HepG2 (cell line): Measurements from ENCODE around the gene GSTA5. TPM values are rescaled to one million over a fixed set of nuclear protein-coding genes. Genes with fewer than 3 reads are reported as not detected.

Source experiments
- ARNT2 ChIP-seq: sonication (generic); formaldehyde crosslinking; IDR thresholded peaks from 2 replicates; pipeline ENCODE4 v1.8.0; 2022; ENCODE audit warnings: mild to moderate bottlenecking, low read depth, missing genetic modification reagents, moderate library complexity
- ASH2L ChIP-seq: fragments of 300-600, 200-600 bp; sonication (generic); IDR thresholded peaks from 2 replicates; pipeline ENCODE4 v1.7.0; 2017; ENCODE audit warnings: low read depth, mild to moderate bottlenecking, moderate library complexity, mixed read lengths, low read length; ENCODE audit not compliant: insufficient read length
- CAMTA2 ChIP-seq: sonication (generic); formaldehyde crosslinking; IDR thresholded peaks from 2 replicates; pipeline ENCODE4 v1.4.0; 2020; ENCODE audit warnings: mild to moderate bottlenecking, missing genetic modification reagents, borderline replicate concordance
- FOSL1 ChIP-seq: sonication (generic); formaldehyde crosslinking; IDR thresholded peaks from 2 replicates; pipeline ENCODE4 v1.9.0; 2021; ENCODE audit warnings: missing genetic modification reagents, borderline replicate concordance
- HDAC1 ChIP-seq: sonication (generic); formaldehyde crosslinking; IDR thresholded peaks from 2 replicates; pipeline ENCODE4 v1.5.1; 2020; ENCODE audit warnings: mild to moderate bottlenecking, missing genetic modification reagents
- IKZF4 ChIP-seq: sonication (generic); formaldehyde crosslinking; IDR thresholded peaks from 2 replicates; pipeline ENCODE4 v1.5.1; 2020; ENCODE audit warnings: borderline replicate concordance, mild to moderate bottlenecking, low read depth, missing genetic modification reagents; ENCODE audit errors: not compliant biosample characterization
- KDM5A ChIP-seq: fragments of 200-600 bp; sonication (generic); IDR thresholded peaks from 2 replicates; pipeline ENCODE4 v1.7.0; 2018; ENCODE audit warnings: antibody characterized with exemption, mild to moderate bottlenecking, low read length, borderline replicate concordance
- KMT2B ChIP-seq: IDR thresholded peaks from 2 replicates; pipeline ENCODE4 v1.6.1; 2016; ENCODE audit warnings: missing genetic modification reagents, missing compliant biosample characterization
- NKX3-1 ChIP-seq: sonication (generic); formaldehyde crosslinking; IDR thresholded peaks from 2 replicates; pipeline ENCODE4 v1.5.0; 2020; ENCODE audit warnings: missing genetic modification reagents
- ONECUT2 ChIP-seq: sonication (generic); formaldehyde crosslinking; IDR thresholded peaks from 2 replicates; pipeline ENCODE4 v1.4.0; 2020; ENCODE audit warnings: missing genetic modification reagents
- PAWR ChIP-seq: sonication (generic); formaldehyde crosslinking; IDR thresholded peaks from 2 replicates; pipeline ENCODE4 v1.4.0; 2020; ENCODE audit warnings: missing genetic modification reagents, mild to moderate bottlenecking, borderline replicate concordance
- REXO4 ChIP-seq: sonication (generic); formaldehyde crosslinking; IDR thresholded peaks from 2 replicates; pipeline ENCODE4 v1.8.0; 2022; ENCODE audit warnings: missing genetic modification reagents, mild to moderate bottlenecking, borderline replicate concordance
- SALL1 ChIP-seq: sonication (generic); formaldehyde crosslinking; IDR thresholded peaks from 2 replicates; pipeline ENCODE4 v1.8.0; 2022; ENCODE audit warnings: mild to moderate bottlenecking, missing genetic modification reagents
- SMYD3 ChIP-seq: sonication (generic); formaldehyde crosslinking; IDR thresholded peaks from 2 replicates; pipeline ENCODE4 v1.8.1; 2023; ENCODE audit warnings: mild to moderate bottlenecking, missing genetic modification reagents
- WIZ ChIP-seq: sonication (generic); formaldehyde crosslinking; IDR thresholded peaks from 2 replicates; pipeline ENCODE4 v1.5.1; 2020; ENCODE audit warnings: mild to moderate bottlenecking, missing genetic modification reagents
- ZNF24 ChIP-seq: fragments of 450-650 bp; IDR thresholded peaks from 2 replicates; pipeline ENCODE4 v1.6.1; 2017; ENCODE audit warnings: antibody characterized with exemption, mild to moderate bottlenecking
- ZNF264 ChIP-seq: sonication (generic); formaldehyde crosslinking; IDR thresholded peaks from 2 replicates; pipeline ENCODE4 v1.4.0; 2020; ENCODE audit warnings: missing genetic modification reagents
- ZNF329 ChIP-seq: sonication (generic); formaldehyde crosslinking; IDR thresholded peaks from 2 replicates; pipeline ENCODE4 v1.9.0; 2021; ENCODE audit warnings: low read depth, mild to moderate bottlenecking, missing genetic modification reagents
- ZNF335 ChIP-seq: sonication (generic); formaldehyde crosslinking; IDR thresholded peaks from 2 replicates; pipeline ENCODE4 v1.4.0; 2020; ENCODE audit warnings: missing genetic modification reagents
- ZNF766 ChIP-seq: sonication (generic); formaldehyde crosslinking; IDR thresholded peaks from 2 replicates; pipeline ENCODE4 v1.5.0; 2020; ENCODE audit warnings: missing genetic modification reagents, borderline replicate concordance
- ZNF839 ChIP-seq: sonication (generic); formaldehyde crosslinking; IDR thresholded peaks from 2 replicates; pipeline ENCODE4 v1.4.0; 2020; ENCODE audit warnings: missing genetic modification reagents, mild to moderate bottlenecking, borderline replicate concordance
- polyA plus RNA-seq, 8 experiments: library from polyadenylated mRNA; depleted of rRNA in 3 of 8; stranded (reverse) in 7 of 8; unstranded in 1 of 8; fragments of >200 nt; fragmentation: Illumina TruSeq in 4 of 8; extraction: Trizol in 4 of 8; gene quantifications; 2 replicates each; pipeline versions ENCODE4 v1.2.1 to v1.2.3, GENCODE V29; 2011 to 2016; ENCODE audit warnings: low read depth in 4 of 8, missing spikeins in 1 of 8, mixed read lengths in 1 of 8; ENCODE audit not compliant: insufficient read depth in 1 of 8
- total RNA-seq, 5 experiments: library from RNA; depleted of rRNA; stranded (reverse); fragments of >200 nt; fragmentation: Illumina TruSeq; extraction: Trizol; gene quantifications; 2 replicates each; pipeline ENCODE4 v1.2.3, GENCODE V29; 2016; ENCODE audit warnings: low read depth in 1 of 5
- TF ChIP-seq, protein P1 (sequence below): sonication (generic); formaldehyde crosslinking; IDR thresholded peaks from 2 replicates; pipeline ENCODE4 v1.4.0; 2020; ENCODE audit warnings: missing genetic modification reagents, borderline replicate concordance
- TF ChIP-seq, protein P2 (sequence below): sonication (generic); formaldehyde crosslinking; IDR thresholded peaks from 2 replicates; pipeline ENCODE4 v1.4.0; 2020; ENCODE audit warnings: missing genetic modification reagents

Gene GSTA5
- total and polyA plus RNA-seq, 2 of the 13 experiments (the other 11 are each of a cell fraction or from before 2014, with no cell fraction given), result not detected

DNA sequence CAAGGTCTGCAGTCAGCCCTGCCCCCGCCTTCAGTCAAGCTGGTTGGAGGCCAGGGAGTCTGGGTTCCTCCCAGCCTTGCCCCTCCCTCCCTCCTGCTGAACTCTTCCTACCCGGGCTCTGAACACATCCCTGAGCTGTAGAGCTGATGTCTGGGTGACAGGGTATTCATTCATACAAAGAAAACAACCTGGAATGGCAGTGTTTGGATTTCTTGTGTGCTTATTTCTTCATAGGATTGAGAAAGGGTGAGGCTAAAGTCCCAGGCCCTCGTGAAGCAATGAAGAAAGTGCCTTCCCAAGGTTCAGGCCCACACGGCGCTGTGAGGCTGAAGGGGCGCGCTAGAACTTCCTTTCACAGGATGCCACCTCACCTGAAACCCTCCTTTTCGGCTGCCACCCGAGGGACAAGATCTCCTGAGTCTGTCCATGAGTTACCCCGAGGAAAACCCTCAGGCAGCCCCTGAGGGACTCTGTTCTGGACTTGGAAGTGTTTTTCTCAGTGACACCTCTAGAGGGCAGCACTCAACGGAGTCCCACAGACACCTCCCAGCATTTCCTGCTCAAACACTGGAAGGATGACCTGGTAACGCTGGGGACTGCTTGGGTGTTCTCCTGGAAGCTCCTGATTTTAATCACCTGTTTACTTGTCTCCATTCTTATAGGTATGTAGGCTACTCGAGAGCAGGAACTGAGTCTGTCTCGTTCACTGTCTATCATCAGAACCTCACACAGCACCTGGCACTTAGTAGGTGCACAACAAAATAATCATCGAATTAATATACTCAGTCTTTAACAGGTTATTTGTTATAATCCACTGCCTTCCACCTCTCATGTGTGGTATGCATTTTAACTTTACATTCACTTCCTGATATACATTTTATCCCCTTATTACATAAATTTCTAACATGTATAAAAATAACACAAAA is 25.2 kb downstream of the GSTA5 start (continued):
- TF ChIP-seq, protein P1, sequence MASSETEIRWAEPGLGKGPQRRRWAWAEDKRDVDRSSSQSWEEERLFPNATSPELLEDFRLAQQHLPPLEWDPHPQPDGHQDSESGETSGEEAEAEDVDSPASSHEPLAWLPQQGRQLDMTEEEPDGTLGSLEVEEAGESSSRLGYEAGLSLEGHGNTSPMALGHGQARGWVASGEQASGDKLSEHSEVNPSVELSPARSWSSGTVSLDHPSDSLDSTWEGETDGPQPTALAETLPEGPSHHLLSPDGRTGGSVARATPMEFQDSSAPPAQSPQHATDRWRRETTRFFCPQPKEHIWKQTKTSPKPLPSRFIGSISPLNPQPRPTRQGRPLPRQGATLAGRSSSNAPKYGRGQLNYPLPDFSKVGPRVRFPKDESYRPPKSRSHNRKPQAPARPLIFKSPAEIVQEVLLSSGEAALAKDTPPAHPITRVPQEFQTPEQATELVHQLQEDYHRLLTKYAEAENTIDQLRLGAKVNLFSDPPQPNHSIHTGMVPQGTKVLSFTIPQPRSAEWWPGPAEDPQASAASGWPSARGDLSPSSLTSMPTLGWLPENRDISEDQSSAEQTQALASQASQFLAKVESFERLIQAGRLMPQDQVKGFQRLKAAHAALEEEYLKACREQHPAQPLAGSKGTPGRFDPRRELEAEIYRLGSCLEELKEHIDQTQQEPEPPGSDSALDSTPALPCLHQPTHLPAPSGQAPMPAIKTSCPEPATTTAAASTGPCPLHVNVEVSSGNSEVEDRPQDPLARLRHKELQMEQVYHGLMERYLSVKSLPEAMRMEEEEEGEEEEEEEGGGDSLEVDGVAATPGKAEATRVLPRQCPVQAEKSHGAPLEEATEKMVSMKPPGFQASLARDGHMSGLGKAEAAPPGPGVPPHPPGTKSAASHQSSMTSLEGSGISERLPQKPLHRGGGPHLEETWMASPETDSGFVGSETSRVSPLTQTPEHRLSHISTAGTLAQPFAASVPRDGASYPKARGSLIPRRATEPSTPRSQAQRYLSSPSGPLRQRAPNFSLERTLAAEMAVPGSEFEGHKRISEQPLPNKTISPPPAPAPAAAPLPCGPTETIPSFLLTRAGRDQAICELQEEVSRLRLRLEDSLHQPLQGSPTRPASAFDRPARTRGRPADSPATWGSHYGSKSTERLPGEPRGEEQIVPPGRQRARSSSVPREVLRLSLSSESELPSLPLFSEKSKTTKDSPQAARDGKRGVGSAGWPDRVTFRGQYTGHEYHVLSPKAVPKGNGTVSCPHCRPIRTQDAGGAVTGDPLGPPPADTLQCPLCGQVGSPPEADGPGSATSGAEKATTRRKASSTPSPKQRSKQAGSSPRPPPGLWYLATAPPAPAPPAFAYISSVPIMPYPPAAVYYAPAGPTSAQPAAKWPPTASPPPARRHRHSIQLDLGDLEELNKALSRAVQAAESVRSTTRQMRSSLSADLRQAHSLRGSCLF (CRISPR knock-in tag), result no peak
- TF ChIP-seq ZNF24 (peak; percentile 42; the same call in 1 of the 2 replicates), ARNT2 (CRISPR knock-in tag) (0 out of 2 replicates have a peak, but pooled peaks have one; percentile 33), ZNF839 (CRISPR knock-in tag) (peak; percentile 86; the same call in 1 of the 2 replicates), ZNF329 (CRISPR knock-in tag) (peak; percentile 94), ZNF264 (0 out of 2 replicates have a peak, but pooled peaks have one; percentile 30), FOSL1 (CRISPR knock-in tag) (no peak), KMT2B (0 out of 2 replicates have a peak, but pooled peaks have one; percentile 4), SALL1 (CRISPR knock-in tag) (peak; percentile 88), ZNF335 (0 out of 2 replicates have a peak, but pooled peaks have one; percentile 48), WIZ (CRISPR knock-in tag) (no peak), KDM5A (no peak), REXO4 (CRISPR knock-in tag) (no peak), ONECUT2 (CRISPR knock-in tag) (peak; percentile 28; the same call in 1 of the 2 replicates), NKX3-1 (CRISPR knock-in tag) (0 out of 2 replicates have a peak, but pooled peaks have one; percentile 65), PAWR (CRISPR knock-in tag) (no peak), SMYD3 (CRISPR knock-in tag) (no peak), ASH2L (peak; percentile 63), IKZF4 (no peak), ZNF766 (0 out of 2 replicates have a peak, but pooled peaks have one; percentile 22), CAMTA2 (CRISPR knock-in tag) (no peak), HDAC1 (CRISPR knock-in tag) (peak; percentile 66)
- TF ChIP-seq, protein P2, sequence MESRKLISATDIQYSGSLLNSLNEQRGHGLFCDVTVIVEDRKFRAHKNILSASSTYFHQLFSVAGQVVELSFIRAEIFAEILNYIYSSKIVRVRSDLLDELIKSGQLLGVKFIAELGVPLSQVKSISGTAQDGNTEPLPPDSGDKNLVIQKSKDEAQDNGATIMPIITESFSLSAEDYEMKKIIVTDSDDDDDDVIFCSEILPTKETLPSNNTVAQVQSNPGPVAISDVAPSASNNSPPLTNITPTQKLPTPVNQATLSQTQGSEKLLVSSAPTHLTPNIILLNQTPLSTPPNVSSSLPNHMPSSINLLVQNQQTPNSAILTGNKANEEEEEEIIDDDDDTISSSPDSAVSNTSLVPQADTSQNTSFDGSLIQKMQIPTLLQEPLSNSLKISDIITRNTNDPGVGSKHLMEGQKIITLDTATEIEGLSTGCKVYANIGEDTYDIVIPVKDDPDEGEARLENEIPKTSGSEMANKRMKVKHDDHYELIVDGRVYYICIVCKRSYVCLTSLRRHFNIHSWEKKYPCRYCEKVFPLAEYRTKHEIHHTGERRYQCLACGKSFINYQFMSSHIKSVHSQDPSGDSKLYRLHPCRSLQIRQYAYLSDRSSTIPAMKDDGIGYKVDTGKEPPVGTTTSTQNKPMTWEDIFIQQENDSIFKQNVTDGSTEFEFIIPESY (CRISPR knock-in tag), result peak; percentile 69; the same call in 1 of the 2 replicates
